Globus pallidus (tissue), 1 donor: ENCODE results near the gene YLPM1.
A peak's percentile ranks its signal among the peaks of the same experiment; 100 is the strongest.
"Not testable (repeated sequence)": the region's sequence is repeated elsewhere in the genome, so short reads cannot be mapped to it uniquely, and the experiment has no call there.

Experiments used
- DNase-seq: peaks from one replicate; pipeline ENCODE4 v3.0.0-alpha.2; 2015; ENCODE audit warnings: low spot score

The YLPM1 gene

GRCh38 chr14:74762917-74763802 is at the start of gene YLPM1:
Gene YLPM1, plus strand, starts transcription at chr14:74763316. Its CDS starts 174 bp downstream, at chr14:74763490.
- peak; percentile 94 for DNase-seq

GRCh38 chr14:74713395-74713735 is 49.8 kb upstream of the YLPM1 start:
- DNase-seq: no peak

- no peak for DNase-seq
Measured at GRCh38 chr14:74720526-74720925, 42.6 kb upstream of the YLPM1 start.

GRCh38 chr14:74723134-74723533 is 40.0 kb upstream of the YLPM1 start:
- DNase-seq: no peak

- no peak for DNase-seq
Measured at GRCh38 chr14:74732387-74732786, 30.7 kb upstream of the YLPM1 start.

- no peak for DNase-seq
Measured at GRCh38 chr14:74733221-74733620, 29.9 kb upstream of the YLPM1 start.

- DNase-seq: no peak
Measured at GRCh38 chr14:74735125-74735524, 28.0 kb upstream of the YLPM1 start.

- DNase-seq: no peak
Measured at GRCh38 chr14:74737753-74738325, 25.3 kb upstream of the YLPM1 start.

- no peak for DNase-seq
Measured at GRCh38 chr14:74739293-74740030, 23.7 kb upstream of the YLPM1 start.

- no peak for DNase-seq
Measured at GRCh38 chr14:74747237-74747636, 15.9 kb upstream of the YLPM1 start.

GRCh38 chr14:74754157-74754556 is 9.0 kb upstream of the YLPM1 start:
- DNase-seq: no peak

GRCh38 chr14:74754899-74755298 is 8.2 kb upstream of the YLPM1 start:
- no peak for DNase-seq

GRCh38 chr14:74756326-74756725 is 6.8 kb upstream of the YLPM1 start:
- DNase-seq: no peak

GRCh38 chr14:74758505-74758904 is 4.6 kb upstream of the YLPM1 start:
- DNase-seq: not testable (repeated sequence)

GRCh38 chr14:74763803-74764531 is 851 bp downstream of the YLPM1 start:
- peak; percentile 9 for DNase-seq

- no peak for DNase-seq
Measured at GRCh38 chr14:74765721-74766120, 2.6 kb downstream of the YLPM1 start.

GRCh38 chr14:74771399-74771798 is 8.3 kb downstream of the YLPM1 start:
- DNase-seq: no peak

GRCh38 chr14:74784634-74785033 is 21.5 kb downstream of the YLPM1 start:
- no peak for DNase-seq

GRCh38 chr14:74785056-74785613 is 22.0 kb downstream of the YLPM1 start:
- no peak for DNase-seq

GRCh38 chr14:74786796-74787315 is 23.7 kb downstream of the YLPM1 start:
- DNase-seq: no peak

- DNase-seq: no peak
Measured at GRCh38 chr14:74792249-74793039, 29.3 kb downstream of the YLPM1 start.
